GM23338 (cell line): Measurements from ENCODE around the gene TNFRSF4. TPM values are rescaled to one million over a fixed set of nuclear protein-coding genes. Genes with fewer than 3 reads are reported as not detected.
A peak's percentile ranks its signal among the peaks of the same experiment; 100 is the strongest.

Experiments used
- ATAC-seq: fragments of 200-7000 bp; cut with Tn5 transposase; 3 replicates; pipeline ENCODE4 v1.9.1; 2020
- DNase-seq: peaks from one replicate; pipeline ENCODE4 v3.0.0-alpha.2; 2015; ENCODE audit warnings: low spot score
- H2AFZ ChIP-seq: fragments of 200-600 bp; sonication (generic); 2 replicates; pipeline ENCODE4 v1.8.0; 2016; ENCODE audit warnings: antibody characterized with exemption, mild to moderate bottlenecking, moderate library complexity
- H3F3A ChIP-seq: fragments of 200-600 bp; sonication (generic); replicated peaks from 2 replicates; pipeline ENCODE4 v1.8.0; 2017; ENCODE audit warnings: antibody characterized with exemption, mixed run types, low read depth
- H3K27ac ChIP-seq: fragments of 200-600 bp; sonication (generic); 2 replicates; pipeline ENCODE4 v1.6.1; 2016; ENCODE audit warnings: low read depth
- H3K27me3 ChIP-seq: fragments of 200-600 bp; sonication (generic); 2 replicates; pipeline ENCODE4 v1.8.0; 2016; ENCODE audit warnings: mild to moderate bottlenecking, mixed run types, moderate library complexity; ENCODE audit not compliant: insufficient read depth
- H3K36me3 ChIP-seq: fragments of 200-600 bp; sonication (generic); 2 replicates; pipeline ENCODE4 v1.8.0; 2016; ENCODE audit warnings: mild to moderate bottlenecking; ENCODE audit not compliant: insufficient read depth
- H3K4me1 ChIP-seq: fragments of 200-600 bp; sonication (generic); 2 replicates; pipeline ENCODE4 v1.8.0; 2016; ENCODE audit warnings: mild to moderate bottlenecking, moderate library complexity; ENCODE audit not compliant: insufficient read depth
- H3K4me2 ChIP-seq: fragments of 200-600 bp; sonication (generic); 2 replicates; pipeline ENCODE4 v1.7.1; 2017; ENCODE audit warnings: mixed run types
- H3K4me3 ChIP-seq: fragments of 200-600 bp; sonication (generic); 2 replicates; pipeline ENCODE4 v1.6.1; 2016; ENCODE audit warnings: mixed run types
- H3K79me2 ChIP-seq: fragments of 200-600 bp; sonication (generic); replicated peaks from 2 replicates; pipeline ENCODE4 v1.8.0; 2017; ENCODE audit warnings: mild to moderate bottlenecking; ENCODE audit not compliant: insufficient read depth
- H3K9me2 ChIP-seq: fragments of 200-600 bp; sonication (generic); 2 replicates; pipeline ENCODE4 v1.8.0; 2017; ENCODE audit not compliant: insufficient read depth
- H4K20me1 ChIP-seq: fragments of 200-600 bp; sonication (generic); replicated peaks from 2 replicates; pipeline ENCODE4 v1.8.0; 2017; ENCODE audit warnings: mild to moderate bottlenecking; ENCODE audit not compliant: insufficient read depth
- H3K27ac Mint-ChIP-seq: 2 replicates; pipeline ENCODE4 v1.8.0; 2020; ENCODE audit warnings: inconsistent platforms, mild to moderate bottlenecking, moderate library complexity, mixed read lengths
- H3K27me3 Mint-ChIP-seq: 3 replicates; pipeline ENCODE4 v1.8.0; 2022; ENCODE audit warnings: low read depth, mild to moderate bottlenecking, moderate library complexity, mixed read lengths, inconsistent platforms; ENCODE audit not compliant: insufficient read depth, poor library complexity
- H3K36me3 Mint-ChIP-seq: 3 replicates; pipeline ENCODE4 v1.8.0; 2021; ENCODE audit warnings: low read depth, mild to moderate bottlenecking, inconsistent platforms, moderate library complexity, mixed read lengths
- H3K4me1 Mint-ChIP-seq: 3 replicates; pipeline ENCODE4 v1.8.0; 2020; ENCODE audit warnings: mild to moderate bottlenecking, inconsistent platforms, mixed read lengths
- H3K4me3 Mint-ChIP-seq: 3 replicates; pipeline ENCODE4 v1.8.0; 2021; ENCODE audit warnings: moderate library complexity, mild to moderate bottlenecking, inconsistent platforms, mixed read lengths
- H3K9me3 Mint-ChIP-seq: 3 replicates; pipeline ENCODE4 v1.8.0; 2020; ENCODE audit warnings: moderate library complexity, mild to moderate bottlenecking, inconsistent platforms, mixed read lengths
- CREB1 ChIP-seq: fragments of 250-450 bp; sonication (Bioruptor Pico); IDR thresholded peaks from 2 replicates; pipeline ENCODE4 v1.5.0; 2020; ENCODE audit warnings: low read depth, mild to moderate bottlenecking, moderate library complexity
- CTCF ChIP-seq, 2 experiments: fragments of 200-600 bp in 1 of 2; sonication (generic) in 1 of 2; conservative IDR thresholded peaks; 2 replicates each; pipeline versions ENCODE4 v1.5.1 to v1.6.1; 2016 to 2017; ENCODE audit warnings: antibody characterized with exemption in 2 of 2, low read depth in 2 of 2, mild to moderate bottlenecking in 2 of 2, moderate library complexity in 1 of 2
- ETS1 ChIP-seq: IDR thresholded peaks from 2 replicates; pipeline ENCODE4 v1.6.1; 2016; ENCODE audit warnings: antibody characterized with exemption
- EZH2 ChIP-seq: fragments of 200-600 bp; sonication (generic); IDR thresholded peaks from one replicate; pipeline ENCODE4 v1.8.0; 2017; ENCODE audit warnings: antibody characterized with exemption, mild to moderate bottlenecking, low read depth; ENCODE audit not compliant: unreplicated experiment
- EZH2phosphoT487 ChIP-seq: fragments of 200-600 bp; sonication (generic); IDR thresholded peaks from one replicate; pipeline ENCODE4 v1.8.1; 2018; ENCODE audit warnings: antibody characterized with exemption; ENCODE audit not compliant: unreplicated experiment
- JUNB ChIP-seq: IDR thresholded peaks from one replicate; pipeline ENCODE4 v1.6.1; 2016; ENCODE audit warnings: antibody characterized with exemption; ENCODE audit not compliant: unreplicated experiment
- NANOG ChIP-seq: IDR thresholded peaks from 2 replicates; pipeline ENCODE4 v1.6.1; 2016; ENCODE audit warnings: antibody characterized with exemption, borderline replicate concordance
- POLR2AphosphoS5 ChIP-seq: IDR thresholded peaks from 2 replicates; pipeline ENCODE4 v1.6.1; 2016; ENCODE audit warnings: antibody characterized with exemption, low read depth
- REST ChIP-seq: IDR thresholded peaks from one replicate; pipeline ENCODE4 v1.6.1; 2018; ENCODE audit warnings: antibody characterized with exemption; ENCODE audit not compliant: unreplicated experiment
- STAT1 ChIP-seq: IDR thresholded peaks from one replicate; pipeline ENCODE4 v1.6.1; 2016; ENCODE audit warnings: antibody characterized with exemption; ENCODE audit not compliant: unreplicated experiment
- ZNF114 ChIP-seq: fragments of 250-450 bp; sonication (Bioruptor Pico); IDR thresholded peaks from 2 replicates; pipeline ENCODE4 v1.5.0; 2020; ENCODE audit warnings: mild to moderate bottlenecking, moderate library complexity
- ZNF331 ChIP-seq: fragments of 250-450 bp; sonication (Bioruptor Pico); IDR thresholded peaks from 2 replicates; pipeline ENCODE4 v1.5.0; 2020; ENCODE audit warnings: low read depth, mild to moderate bottlenecking, moderate library complexity
- ZNF462 ChIP-seq: fragments of 250-450 bp; sonication (Bioruptor Pico); IDR thresholded peaks from 2 replicates; pipeline ENCODE4 v1.5.0; 2020; ENCODE audit warnings: mild to moderate bottlenecking, moderate library complexity
- polyA plus RNA-seq: library from polyadenylated mRNA; unstranded; fragments of >200 nt; fragmentation: Nextera tagmentation; extraction: Ambion mirVana; gene quantifications from 2 replicates; pipeline ENCODE4 v1.2.1, GENCODE V29; 2016
- total RNA-seq: library from RNA; depleted of rRNA; stranded (reverse); fragments of >200 nt; shearing (Covaris generic); gene quantifications from 2 replicates; pipeline ENCODE4 v1.2.3, GENCODE V29; 2014

The TNFRSF4 gene
- total and polyA plus RNA-seq, 2 experiments from 2014 or later: not detected

GRCh38 chr1:1234180-1234808, 20.3 kb upstream of the TNFRSF4 start:
- peak overlapping the region; percentile 57; the same call in 1 of the 3 replicates for H3K4me3 Mint-ChIP-seq
- peaks cover 13% of the 10 kb centered on the region for H3K27me3 Mint-ChIP-seq
- H3K4me1 Mint-ChIP-seq: peaks cover 18% of the 10 kb centered on the region
- no peak for ATAC-seq
- Histone ChIP-seq H4K20me1 (peaks cover 8% of the 10 kb centered on the region), H2AFZ (no peak overlapping the region), H3K36me3 (no peaks in the 10 kb centered on the region), H3F3A (peaks cover 10% of the 10 kb centered on the region; the same call in 1 of the 2 replicates), H3K27ac (no peak overlapping the region), H3K27me3 (no peaks in the 10 kb centered on the region), H3K9me2 (no peaks in the 10 kb centered on the region), H3K79me2 (peaks cover 29% of the 10 kb centered on the region), H3K4me1 (peaks cover 6% of the 10 kb centered on the region), H3K4me3 (no peak overlapping the region), H3K4me2 (no peak overlapping the region)
- H3K27ac Mint-ChIP-seq: no peak overlapping the region
- peaks cover 21% of the 10 kb centered on the region for H3K36me3 Mint-ChIP-seq
- H3K9me3 Mint-ChIP-seq: peaks cover 10% of the 10 kb centered on the region
- TF ChIP-seq REST (no peak), CREB1 (CRISPR knock-in tag) (no peak), ZNF462 (CRISPR knock-in tag) (no peak), STAT1 (no peak), ZNF331 (CRISPR knock-in tag) (no peak), POLR2AphosphoS5 (no peak), EZH2 (no peak), ETS1 (no peak), ZNF114 (no peak), JUNB (no peak), CTCF (conservative IDR thresholded peaks at IDR 0.05; ENCODE audit: low read depth in 2 of 2) (no peak), EZH2phosphoT487 (no peak), NANOG (no peak)
- DNase-seq: no peak
